OCI-LY7 (cell line): ENCODE results near the gene SKP2.

ENCODE experiments used
- CTCF ChIP-seq: fragments of 200-600 bp; sonication (generic); conservative IDR thresholded peaks from 2 replicates; pipeline ENCODE4 v1.5.1; 2014; ENCODE audit warnings: mild to moderate bottlenecking, antibody characterized with exemption, low read length, moderate library complexity, mixed read lengths
- EZH2phosphoT487 ChIP-seq: fragments of 200-600 bp; sonication (generic); IDR thresholded peaks from 2 replicates; pipeline ENCODE4 v1.6.1; 2018; ENCODE audit warnings: low read depth, borderline replicate concordance, mild to moderate bottlenecking, mixed run types, antibody characterized with exemption, low read length, moderate library complexity, mixed read lengths

- TF ChIP-seq CTCF (no peak), EZH2phosphoT487 (no peak)
Measured at GRCh38 chr5:36161361-36161760, 9.4 kb downstream of the SKP2 start.
